Choroid plexus epithelial cell (primary cell): ENCODE results near the gene GTF2H3.

Source experiments
- DNase-seq: peaks from one replicate; pipeline ENCODE4 v3.0.0-alpha.2; 2010; ENCODE audit warnings: low read depth
- H3K4me3 ChIP-seq: 2 replicates; pipeline ENCODE4 v1.5.1; 2011; ENCODE audit warnings: low read depth, mild to moderate bottlenecking, control low read depth, low read length, moderate library complexity
- CTCF ChIP-seq: conservative IDR thresholded peaks from 2 replicates; pipeline ENCODE4 v1.5.1; 2011; ENCODE audit warnings: low read depth, mild to moderate bottlenecking, control low read depth, inconsistent platforms, low read length, moderate library complexity

The GTF2H3 gene

DNA sequence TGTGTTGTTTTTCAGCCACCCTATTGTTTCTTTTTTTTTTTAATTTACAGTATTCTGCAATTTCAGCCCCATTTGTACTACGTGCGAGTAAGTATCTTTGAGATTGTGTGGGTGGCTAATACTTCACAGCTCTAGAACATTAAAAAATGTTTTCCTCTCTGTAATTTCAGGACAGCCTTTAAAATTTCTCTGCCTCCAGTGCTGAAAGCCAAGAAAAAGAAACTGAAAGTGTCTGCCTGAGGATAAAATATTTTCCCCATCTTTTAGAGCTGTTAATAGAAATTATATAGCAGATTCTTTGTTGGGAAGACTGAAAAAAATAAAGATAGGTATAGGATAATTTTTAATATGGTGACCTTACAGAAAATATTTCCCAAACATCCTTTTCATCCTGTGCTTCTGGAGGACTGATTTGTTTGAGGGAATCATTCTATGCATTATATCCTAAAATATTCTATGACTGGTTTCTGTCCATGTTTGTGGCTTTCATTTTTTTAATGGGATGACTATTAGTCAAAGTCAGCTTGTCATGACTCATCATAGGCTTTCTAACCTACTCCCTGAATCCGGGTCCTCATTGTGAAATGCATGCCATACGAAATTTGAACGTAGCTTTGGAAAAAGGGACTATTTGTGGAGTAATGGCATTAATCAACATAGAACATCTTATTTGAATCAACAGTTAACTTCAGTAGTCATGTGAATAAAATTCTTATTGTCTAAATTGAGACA lies 26.5 kb downstream of the GTF2H3 start:
- DNase-seq, result peak; percentile 91
- no peak for TF ChIP-seq CTCF
- no peak overlapping the region for H3K4me3 ChIP-seq

DNA sequence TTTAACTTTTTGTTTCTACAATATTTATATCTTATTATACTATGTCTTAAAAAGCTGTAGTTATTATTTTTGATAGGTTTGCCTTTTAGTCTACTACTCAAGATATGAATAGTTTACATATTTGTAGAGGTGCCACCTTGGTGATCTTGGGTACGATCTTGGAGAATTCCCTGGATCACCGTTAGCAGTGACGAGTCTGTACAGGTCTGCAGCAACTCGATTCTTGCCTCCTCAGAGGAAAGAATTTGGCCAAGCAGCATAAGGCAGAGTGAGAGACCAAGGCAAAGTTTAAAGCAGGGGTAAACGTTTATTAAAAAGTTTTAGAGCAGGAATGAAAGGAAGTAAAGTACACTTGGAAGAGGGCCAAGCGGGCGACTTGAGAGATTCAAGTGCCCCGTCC lies 34.1 kb downstream of the GTF2H3 start:
- no peak for TF ChIP-seq CTCF
- DNase-seq, result no peak
- H3K4me3 ChIP-seq, result no peak overlapping the region

DNA sequence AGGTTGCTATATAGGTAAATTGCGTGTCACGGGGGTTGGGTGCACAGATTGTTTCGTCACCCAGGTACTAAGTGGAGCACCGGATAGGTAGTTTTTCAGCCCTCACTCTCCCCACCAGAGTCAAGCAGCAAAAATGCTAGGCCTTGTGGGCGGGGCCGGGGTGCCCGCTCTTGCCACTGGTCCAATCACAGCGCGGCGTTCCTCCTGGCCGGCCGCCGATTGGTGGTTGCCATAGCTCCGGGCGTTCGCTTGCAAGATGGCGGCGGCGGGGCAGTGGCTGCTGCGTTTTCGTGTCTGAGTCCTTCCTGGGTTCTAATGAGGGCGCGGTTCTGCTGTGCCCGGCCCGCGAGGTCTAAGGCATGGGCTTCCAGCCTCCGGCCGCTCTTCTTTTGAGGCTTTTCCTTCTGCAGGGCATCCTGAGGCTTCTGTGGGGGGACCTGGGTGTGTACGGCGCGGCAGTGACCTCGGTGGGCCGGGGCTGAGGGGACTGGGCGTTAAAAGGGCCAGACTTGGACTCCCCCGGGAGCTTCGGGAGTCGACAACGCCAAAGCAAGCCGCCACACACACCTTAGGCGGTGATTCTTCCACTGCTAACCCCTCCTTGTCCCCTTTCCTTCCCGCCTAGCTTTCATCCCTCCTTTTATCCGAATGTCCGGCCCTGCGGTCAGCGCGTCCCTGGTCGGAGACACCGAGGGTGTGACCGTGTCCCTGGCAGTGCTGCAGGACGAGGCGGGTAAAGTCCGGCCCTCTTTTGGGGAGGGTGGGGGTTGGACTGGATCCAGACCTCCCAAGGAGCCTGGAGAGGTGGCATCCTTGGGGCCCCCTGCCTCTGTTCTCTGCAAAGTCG lies 37.5 kb downstream of the GTF2H3 start, which contains the start of gene TCTN2:
Gene TCTN2 (plus strand): TSS at position 232 of the 847 bp plus-strand sequence. CDS start 128 bp downstream, at position 360.
- TF ChIP-seq CTCF, result no peak
- H3K4me3 ChIP-seq, result peak within 1 kb of the TSS; percentile 73
- peak; percentile 94 for DNase-seq

DNA sequence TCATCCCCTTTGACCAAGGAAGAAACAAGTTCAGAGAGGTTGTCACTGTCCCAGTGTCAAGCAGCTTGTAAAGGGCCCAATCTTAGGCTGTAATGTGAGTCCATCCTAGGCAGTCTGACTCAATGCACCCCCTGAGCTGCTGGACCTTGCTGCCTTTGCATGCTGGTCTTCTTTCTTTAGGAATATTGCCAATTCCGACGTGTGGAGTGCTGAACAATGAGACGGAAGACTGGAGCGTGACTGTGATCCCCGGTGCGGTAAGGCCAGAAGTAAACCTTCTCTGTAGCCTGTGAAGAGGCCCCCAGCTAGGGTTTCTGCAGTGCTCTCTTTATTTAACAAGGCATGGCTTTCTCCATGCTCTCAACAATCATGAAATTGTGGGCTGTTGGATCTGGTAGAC lies 38.2 kb downstream of the GTF2H3 start:
- DNase-seq, result peak; percentile 52
- TF ChIP-seq CTCF, result no peak
- peak overlapping the region; percentile 73 for H3K4me3 ChIP-seq

GRCh38 chr12:123675436-123675835 lies 41.8 kb downstream of the GTF2H3 start:
- no peak for TF ChIP-seq CTCF
- DNase-seq, result no peak
- no peak overlapping the region for H3K4me3 ChIP-seq

- no peak for DNase-seq
- H3K4me3 ChIP-seq, result no peak overlapping the region
- no peak for TF ChIP-seq CTCF
Observed at GRCh38 chr12:123676616-123677320, 43.1 kb downstream of the GTF2H3 start.
